ENCODE measurements around the gene ZNF521. TPM values are rescaled to one million over a fixed set of nuclear protein-coding genes. Genes with fewer than 3 reads are reported as not detected.

Gene ZNF521
- total RNA-seq, 2 experiments from 2014 or later = 0.85 to 2.8 TPM

GRCh38 chr18:25132786-25133496, 219.0 kb downstream of the ZNF521 start:
- H3K4me3 ChIP-seq (ENCODE audit: low read depth, low read length, poor library complexity, severe bottlenecking) = no peak overlapping the region
- no peaks in the 10 kb centered on the region for H3K9me3 ChIP-seq (ENCODE audit: low read length)
- CTCF ChIA-PET (ENCODE audit: unreplicated experiment) = no interaction called here
- H3K4me1 ChIP-seq (ENCODE audit: insufficient read depth, low read length, poor library complexity, severe bottlenecking) = peaks cover 10% of the 10 kb centered on the region
- H4K20me1 ChIP-seq (ENCODE audit: insufficient read depth, low read length) = no peaks in the 10 kb centered on the region
- no peak overlapping the region for H3K4me2 ChIP-seq (ENCODE audit: low read length)
- DNase-seq (ENCODE audit: low spot score) = no peak
- POLR2A ChIA-PET = interaction anchor here (5.7 kb wide), 1 partner anchor 10 kb away, joined by 35 read pairs; no protein-coding TSS in a partner anchor
- H3K79me2 ChIP-seq (ENCODE audit: insufficient read depth, low read depth, low read length) = no peaks in the 10 kb centered on the region
- TF ChIP-seq EZH2phosphoT487 (IDR thresholded peaks at IDR 0.05; ENCODE audit: borderline replicate concordance, low read depth, low read length) = no peak
- BruUV-seq (replicated peaks) = no TSS peak
- H2AFZ ChIP-seq (ENCODE audit: low read length) = no peak overlapping the region
- H3K36me3 ChIP-seq (ENCODE audit: insufficient read depth, low read length) = no peaks in the 10 kb centered on the region
- intact Hi-C loops (cut with micrococcal nuclease; ENCODE audit: unreplicated experiment) = no loop called here
- no peaks in the 10 kb centered on the region for H3K9me2 ChIP-seq (ENCODE audit: insufficient read depth, low read length)
- no peak overlapping the region for H3K27ac ChIP-seq (ENCODE audit: low read depth, low read length, poor library complexity, severe bottlenecking)

DNA sequence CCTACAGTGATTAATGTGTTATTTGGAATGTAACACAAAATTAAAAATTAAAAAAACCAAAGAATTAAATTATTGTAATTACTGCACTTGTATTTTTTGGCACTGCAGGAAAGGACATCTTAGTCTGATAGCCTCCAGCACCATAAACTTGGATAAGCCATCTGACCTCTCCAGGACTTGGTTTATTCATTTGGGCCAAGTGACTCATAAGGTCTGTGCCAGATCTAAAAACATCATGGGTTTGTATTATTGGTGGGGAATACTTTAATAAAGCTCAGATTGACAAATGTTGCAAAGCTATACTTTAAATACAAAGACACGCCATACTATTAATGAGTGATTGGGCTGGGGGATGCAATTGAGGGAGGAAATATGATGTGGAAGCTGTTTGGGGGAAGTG, 225.2 kb downstream of the ZNF521 start:
- TF ChIP-seq, protein P1, sequence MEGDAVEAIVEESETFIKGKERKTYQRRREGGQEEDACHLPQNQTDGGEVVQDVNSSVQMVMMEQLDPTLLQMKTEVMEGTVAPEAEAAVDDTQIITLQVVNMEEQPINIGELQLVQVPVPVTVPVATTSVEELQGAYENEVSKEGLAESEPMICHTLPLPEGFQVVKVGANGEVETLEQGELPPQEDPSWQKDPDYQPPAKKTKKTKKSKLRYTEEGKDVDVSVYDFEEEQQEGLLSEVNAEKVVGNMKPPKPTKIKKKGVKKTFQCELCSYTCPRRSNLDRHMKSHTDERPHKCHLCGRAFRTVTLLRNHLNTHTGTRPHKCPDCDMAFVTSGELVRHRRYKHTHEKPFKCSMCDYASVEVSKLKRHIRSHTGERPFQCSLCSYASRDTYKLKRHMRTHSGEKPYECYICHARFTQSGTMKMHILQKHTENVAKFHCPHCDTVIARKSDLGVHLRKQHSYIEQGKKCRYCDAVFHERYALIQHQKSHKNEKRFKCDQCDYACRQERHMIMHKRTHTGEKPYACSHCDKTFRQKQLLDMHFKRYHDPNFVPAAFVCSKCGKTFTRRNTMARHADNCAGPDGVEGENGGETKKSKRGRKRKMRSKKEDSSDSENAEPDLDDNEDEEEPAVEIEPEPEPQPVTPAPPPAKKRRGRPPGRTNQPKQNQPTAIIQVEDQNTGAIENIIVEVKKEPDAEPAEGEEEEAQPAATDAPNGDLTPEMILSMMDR (conservative IDR thresholded peaks at IDR 0.05; ENCODE audit: low read length) = no peak
- TF ChIP-seq EZH2phosphoT487 (IDR thresholded peaks at IDR 0.05; ENCODE audit: borderline replicate concordance, low read depth, low read length) = no peak
- H3K36me3 ChIP-seq (ENCODE audit: insufficient read depth, low read length) = no peaks in the 10 kb centered on the region
- no peak overlapping the region for H3K4me3 ChIP-seq (ENCODE audit: low read depth, low read length, poor library complexity, severe bottlenecking)
- BruUV-seq (replicated peaks) = no TSS peak
- no peak overlapping the region for H3K27ac ChIP-seq (ENCODE audit: low read depth, low read length, poor library complexity, severe bottlenecking)
- H3K79me2 ChIP-seq (ENCODE audit: insufficient read depth, low read depth, low read length) = no peaks in the 10 kb centered on the region
- peaks cover 30% of the 10 kb centered on the region for H3K4me1 ChIP-seq (ENCODE audit: insufficient read depth, low read length, poor library complexity, severe bottlenecking)
- ChIA-PET POLR2A (no interaction called here), CTCF (ENCODE audit: unreplicated experiment) (no interaction called here)
- no peaks in the 10 kb centered on the region for H4K20me1 ChIP-seq (ENCODE audit: insufficient read depth, low read length)
- intact Hi-C loops (cut with micrococcal nuclease; ENCODE audit: unreplicated experiment) = no loop called here
- no peaks in the 10 kb centered on the region for H3K9me3 ChIP-seq (ENCODE audit: low read length)
- DNase-seq (ENCODE audit: low spot score) = no peak
- no peak overlapping the region for H3K4me2 ChIP-seq (ENCODE audit: low read length)
- no peak overlapping the region for H2AFZ ChIP-seq (ENCODE audit: low read length)
- no peaks in the 10 kb centered on the region for H3K9me2 ChIP-seq (ENCODE audit: insufficient read depth, low read length)

DNA sequence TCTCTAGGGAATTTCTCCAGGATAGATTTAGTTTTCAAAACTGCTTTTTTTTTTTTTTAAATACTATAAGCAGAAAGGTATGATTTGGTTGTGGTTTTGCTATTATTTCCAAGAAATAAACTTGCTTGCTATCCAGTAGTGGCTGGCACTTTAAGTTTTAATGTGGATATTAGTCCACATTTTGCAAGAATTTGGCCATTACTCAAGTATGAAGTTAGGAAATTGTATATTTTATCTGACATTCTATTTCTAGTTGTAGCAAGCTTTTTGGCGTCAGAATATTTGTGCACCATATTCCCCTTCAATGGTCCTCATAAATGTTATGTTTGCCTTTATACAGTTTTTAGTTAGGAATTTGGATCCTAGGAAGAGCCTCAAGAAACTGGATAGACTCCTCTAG, 226.3 kb downstream of the ZNF521 start:
- POLR2A ChIA-PET = no interaction called here
- Histone ChIP-seq H3K4me1 (ENCODE audit: insufficient read depth, low read length, poor library complexity, severe bottlenecking) (peaks cover 40% of the 10 kb centered on the region), H2AFZ (ENCODE audit: low read length) (no peak overlapping the region), H3K9me3 (ENCODE audit: low read length) (no peaks in the 10 kb centered on the region), H3K4me3 (ENCODE audit: low read depth, low read length, poor library complexity, severe bottlenecking) (no peak overlapping the region), H3K27ac (ENCODE audit: low read depth, low read length, poor library complexity, severe bottlenecking) (no peak overlapping the region), H3K4me2 (ENCODE audit: low read length) (no peak overlapping the region), H3K79me2 (ENCODE audit: insufficient read depth, low read depth, low read length) (no peaks in the 10 kb centered on the region), H3K36me3 (ENCODE audit: insufficient read depth, low read length) (no peaks in the 10 kb centered on the region), H3K9me2 (ENCODE audit: insufficient read depth, low read length) (no peaks in the 10 kb centered on the region), H4K20me1 (ENCODE audit: insufficient read depth, low read length) (no peaks in the 10 kb centered on the region)
- TF ChIP-seq, protein P1 (conservative IDR thresholded peaks at IDR 0.05; ENCODE audit: low read length) = no peak
- TF ChIP-seq EZH2phosphoT487 (IDR thresholded peaks at IDR 0.05; ENCODE audit: borderline replicate concordance, low read depth, low read length) = no peak
- DNase-seq (ENCODE audit: low spot score) = no peak
- BruUV-seq (replicated peaks) = no TSS peak
- intact Hi-C loops (cut with micrococcal nuclease; ENCODE audit: unreplicated experiment) = no loop called here
- CTCF ChIA-PET (ENCODE audit: unreplicated experiment) = no interaction called here

All from OCI-LY7 (cell line).